Peyer's patch (tissue), 4 donors: Measurements from ENCODE around the gene KLKB1. TPM values are rescaled to one million over a fixed set of nuclear protein-coding genes. Genes with fewer than 3 reads are reported as not detected.

ENCODE experiments used
- DNase-seq, 3 donors: peaks; one replicate each; pipeline ENCODE4 v3.0.0-alpha.2; 2017 to 2019
- H3K27ac ChIP-seq, 4 donors: fragments of 200-600 bp; sonication (generic); one replicate each; pipeline ENCODE4 v1.5.1; 2016 to 2019
- H3K27me3 ChIP-seq, 2 donors: fragments of 200-600 bp; sonication (generic); one replicate each; pipeline ENCODE4 v1.5.1; 2019
- H3K36me3 ChIP-seq, 3 donors: fragments of 200-600 bp; sonication (generic); one replicate each; pipeline ENCODE4 v1.5.1; 2016 to 2019
- H3K4me1 ChIP-seq, 4 donors: fragments of 200-600 bp; sonication (generic); one replicate each; pipeline ENCODE4 v1.5.1; 2016 to 2019
- H3K4me3 ChIP-seq, 4 donors: fragments of 200-600 bp; sonication (generic); 1 replicate in 3 of 4; 2 replicates in 1 of 4; pipeline ENCODE4 v1.5.1; 2016 to 2019; ENCODE audit warnings: mild to moderate bottlenecking in 1 of 4
- H3K9me3 ChIP-seq, 4 donors: fragments of 200-600 bp; sonication (generic); one replicate each; pipeline ENCODE4 v1.5.1; 2016 to 2019; ENCODE audit warnings: mild to moderate bottlenecking in 1 of 4
- CTCF ChIP-seq, 6 experiments: fragments of 450-650 bp in 4 of 6; fragments of 200-600 bp in 2 of 6; sonication (generic) in 1 of 6; IDR thresholded peaks; one replicate each; pipeline ENCODE4 v1.5.1; 2017 to 2019; ENCODE audit warnings: antibody characterized with exemption in 6 of 6, mild to moderate bottlenecking in 3 of 6, moderate library complexity in 1 of 6
- POLR2A ChIP-seq, 2 donors: fragments of 450-650 bp; IDR thresholded peaks; one replicate each; pipeline ENCODE4 v1.5.1; 2017; ENCODE audit warnings: antibody characterized with exemption in 2 of 2, mild to moderate bottlenecking in 2 of 2, moderate library complexity in 2 of 2
- total RNA-seq, 4 donors: library from RNA; depleted of rRNA; stranded (reverse); fragments of >200 nt; gene quantifications; one replicate each; pipeline ENCODE4 v1.1.0, GENCODE V29; 2016

Gene KLKB1
- total RNA-seq, 4 donors from 2014 or later = 4.5 to 8.6 (median 7.5) TPM; not detected in 1

GRCh38 chr4:186248643-186249042 is 21.3 kb downstream of the KLKB1 start:
- no peak for DNase-seq
- H3K9me3 ChIP-seq = no peaks in the 10 kb centered on the region
- no peak overlapping the region for H3K4me3 ChIP-seq
- no peak for TF ChIP-seq CTCF (IDR thresholded peaks at IDR 0.05)
- no peak for TF ChIP-seq POLR2A (IDR thresholded peaks at IDR 0.05)
- H3K36me3 ChIP-seq = peaks cover 0 to 7% (median 0%) of the 10 kb centered on the region in 3 donors
- no peaks in the 10 kb centered on the region for H3K4me1 ChIP-seq
- H3K27ac ChIP-seq = no peak overlapping the region
- no peaks in the 10 kb centered on the region for H3K27me3 ChIP-seq

- no peak for TF ChIP-seq POLR2A (IDR thresholded peaks at IDR 0.05)
- no peak for TF ChIP-seq CTCF (IDR thresholded peaks at IDR 0.05)
Measured at GRCh38 chr4:186249785-186250754, 22.8 kb downstream of the KLKB1 start.

GRCh38 chr4:186250760-186251159 is 23.5 kb downstream of the KLKB1 start:
- Histone ChIP-seq H3K27ac (no peak overlapping the region), H3K36me3 (peaks cover 0 to 7% (median 0%) of the 10 kb centered on the region in 3 donors), H3K27me3 (no peaks in the 10 kb centered on the region), H3K4me1 (no peaks in the 10 kb centered on the region), H3K9me3 (no peaks in the 10 kb centered on the region), H3K4me3 (no peak overlapping the region)
- TF ChIP-seq CTCF (IDR thresholded peaks at IDR 0.05) = no peak
- TF ChIP-seq POLR2A (IDR thresholded peaks at IDR 0.05) = no peak
- no peak for DNase-seq

More at GRCh38 chr4:186249785-186250754, 22.8 kb downstream of the KLKB1 start:
- no peak overlapping the region for H3K4me3 ChIP-seq
- no peaks in the 10 kb centered on the region for H3K9me3 ChIP-seq
- H3K27ac ChIP-seq = no peak overlapping the region
- peaks cover 0 to 7% (median 0%) of the 10 kb centered on the region in 3 donors for H3K36me3 ChIP-seq
- no peaks in the 10 kb centered on the region for H3K27me3 ChIP-seq
- no peak for DNase-seq
- no peaks in the 10 kb centered on the region for H3K4me1 ChIP-seq

GRCh38 chr4:186255122-186255521 is 27.8 kb downstream of the KLKB1 start:
- Histone ChIP-seq H3K4me3 (no peak overlapping the region), H3K27me3 (no peaks in the 10 kb centered on the region), H3K4me1 (no peaks in the 10 kb centered on the region), H3K36me3 (peaks cover 0 to 13% (median 0%) of the 10 kb centered on the region in 3 donors), H3K27ac (no peak overlapping the region), H3K9me3 (no peaks in the 10 kb centered on the region)
- TF ChIP-seq CTCF (IDR thresholded peaks at IDR 0.05) (no peak), POLR2A (IDR thresholded peaks at IDR 0.05) (no peak)
- DNase-seq = no peak

GRCh38 chr4:186258216-186258811 is 31.0 kb downstream of the KLKB1 start:
- DNase-seq = no peak
- H3K9me3 ChIP-seq = no peaks in the 10 kb centered on the region
- no peaks in the 10 kb centered on the region for H3K27me3 ChIP-seq
- H3K36me3 ChIP-seq = peaks cover 0 to 6% (median 0%) of the 10 kb centered on the region in 3 donors
- no peak overlapping the region for H3K4me3 ChIP-seq
- no peak overlapping the region for H3K27ac ChIP-seq
- no peak for TF ChIP-seq CTCF (IDR thresholded peaks at IDR 0.05)
- TF ChIP-seq POLR2A (IDR thresholded peaks at IDR 0.05) = no peak
- H3K4me1 ChIP-seq = no peaks in the 10 kb centered on the region
